ENCODE results near the gene MLXIP. TPM values are rescaled to one million over a fixed set of nuclear protein-coding genes. Genes with fewer than 3 reads are reported as not detected.

Gene MLXIP
- total RNA-seq, 6 experiments from 2014 or later = 13.9 to 45.9 (median 16.6) TPM

DNA sequence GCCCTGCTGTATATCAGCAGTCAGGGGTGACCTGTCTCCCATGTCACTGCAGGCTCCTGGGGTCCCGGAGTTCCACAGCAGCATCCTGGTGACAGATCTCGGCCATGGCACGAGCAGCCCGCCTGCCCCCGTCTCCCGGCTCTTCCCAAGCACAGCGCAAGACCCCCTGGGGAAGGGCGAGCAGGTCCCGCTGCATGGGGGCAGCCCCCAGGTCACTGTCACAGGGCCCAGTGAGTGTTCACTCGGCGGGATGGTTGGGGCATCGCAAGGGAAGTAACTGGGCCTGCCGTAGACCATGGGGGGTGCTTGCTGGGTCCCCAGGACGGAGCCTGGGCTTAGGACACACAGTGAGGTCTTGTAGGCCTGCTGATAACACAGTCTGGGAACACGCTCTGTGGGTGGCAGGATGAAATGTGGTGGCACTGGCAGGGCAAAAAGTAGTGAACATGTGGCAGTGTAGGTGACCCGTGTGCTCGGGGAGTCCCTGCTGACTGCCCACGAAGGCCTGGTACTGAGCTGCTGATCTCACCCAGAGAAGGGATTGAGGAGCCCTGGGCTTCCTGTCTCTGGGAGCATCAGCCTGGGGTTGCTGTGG lies 57.0 kb downstream of the MLXIP start:
- H3K27me3 ChIP-seq = no peaks in the 10 kb centered on the region
- TF ChIP-seq, protein P1, sequence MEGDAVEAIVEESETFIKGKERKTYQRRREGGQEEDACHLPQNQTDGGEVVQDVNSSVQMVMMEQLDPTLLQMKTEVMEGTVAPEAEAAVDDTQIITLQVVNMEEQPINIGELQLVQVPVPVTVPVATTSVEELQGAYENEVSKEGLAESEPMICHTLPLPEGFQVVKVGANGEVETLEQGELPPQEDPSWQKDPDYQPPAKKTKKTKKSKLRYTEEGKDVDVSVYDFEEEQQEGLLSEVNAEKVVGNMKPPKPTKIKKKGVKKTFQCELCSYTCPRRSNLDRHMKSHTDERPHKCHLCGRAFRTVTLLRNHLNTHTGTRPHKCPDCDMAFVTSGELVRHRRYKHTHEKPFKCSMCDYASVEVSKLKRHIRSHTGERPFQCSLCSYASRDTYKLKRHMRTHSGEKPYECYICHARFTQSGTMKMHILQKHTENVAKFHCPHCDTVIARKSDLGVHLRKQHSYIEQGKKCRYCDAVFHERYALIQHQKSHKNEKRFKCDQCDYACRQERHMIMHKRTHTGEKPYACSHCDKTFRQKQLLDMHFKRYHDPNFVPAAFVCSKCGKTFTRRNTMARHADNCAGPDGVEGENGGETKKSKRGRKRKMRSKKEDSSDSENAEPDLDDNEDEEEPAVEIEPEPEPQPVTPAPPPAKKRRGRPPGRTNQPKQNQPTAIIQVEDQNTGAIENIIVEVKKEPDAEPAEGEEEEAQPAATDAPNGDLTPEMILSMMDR (IDR thresholded peaks at IDR 0.05) = no peak
- TF ChIP-seq POLR2A (IDR thresholded peaks at IDR 0.05) = no peak
- WGBS (ENCODE audit: insufficient coverage, low coverage, low lambda C conversion rate, missing lambda C conversion rate) = 100% methylated on average over 1 of the region's 18 CpGs
- DNase-seq (no peak), ATAC-seq (no peak)
- peaks cover 0 to 11% (median 3%) of the 10 kb centered on the region in 4 donors for H3K4me1 ChIP-seq
- H3K36me3 ChIP-seq = peaks cover 0 to 13% (median 9%) of the 10 kb centered on the region in 4 donors
- no peak overlapping the region for H3K27ac ChIP-seq
- no peaks in the 10 kb centered on the region for H3K9me3 ChIP-seq
- intact Hi-C loops (cut with DNase I) = loop anchor here in 1 of 2 donors (5.0 kb wide), 1 partner anchor 62 kb away; no protein-coding TSS in a partner anchor
- no peak overlapping the region for H3K4me3 ChIP-seq

DNA sequence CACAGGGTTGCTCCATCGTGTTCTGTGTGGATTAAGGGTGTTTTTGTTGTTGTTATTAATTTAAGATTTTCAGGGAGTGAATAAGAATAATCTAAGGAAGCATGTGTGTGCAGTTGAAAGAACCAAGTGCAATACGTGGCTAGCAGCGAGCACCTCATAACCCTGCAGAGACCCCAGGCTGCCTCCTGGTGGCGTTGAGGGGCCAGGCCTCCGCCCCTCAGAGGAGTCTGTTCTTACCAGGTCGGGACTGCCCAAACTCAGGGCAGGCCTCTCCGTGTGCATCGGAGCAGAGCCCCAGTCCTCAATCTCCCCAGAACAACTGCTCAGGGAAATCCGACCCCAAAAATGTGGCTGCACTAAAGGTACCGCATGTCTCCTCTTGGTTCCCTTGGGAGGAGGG lies 58.7 kb downstream of the MLXIP start:
- no peak for DNase-seq
- TF ChIP-seq, protein P1 (IDR thresholded peaks at IDR 0.05) = no peak
- no peak for TF ChIP-seq POLR2A (IDR thresholded peaks at IDR 0.05)
- no peaks in the 10 kb centered on the region for H3K9me3 ChIP-seq
- H3K4me3 ChIP-seq = no peak overlapping the region
- intact Hi-C loops (cut with DNase I) = loop anchor here in 1 of 2 donors (5.0 kb wide), 1 partner anchor 60 kb away; no protein-coding TSS in a partner anchor
- ATAC-seq = no peak
- 61% methylated on average over 2 of the region's 10 CpGs for WGBS (ENCODE audit: insufficient coverage, low coverage, low lambda C conversion rate, missing lambda C conversion rate)
- H3K27me3 ChIP-seq = no peaks in the 10 kb centered on the region
- H3K36me3 ChIP-seq = peaks cover 6 to 22% (median 12%) of the 10 kb centered on the region in 4 donors
- H3K27ac ChIP-seq = no peak overlapping the region
- peaks cover 0 to 11% (median 3%) of the 10 kb centered on the region in 4 donors for H3K4me1 ChIP-seq

DNA sequence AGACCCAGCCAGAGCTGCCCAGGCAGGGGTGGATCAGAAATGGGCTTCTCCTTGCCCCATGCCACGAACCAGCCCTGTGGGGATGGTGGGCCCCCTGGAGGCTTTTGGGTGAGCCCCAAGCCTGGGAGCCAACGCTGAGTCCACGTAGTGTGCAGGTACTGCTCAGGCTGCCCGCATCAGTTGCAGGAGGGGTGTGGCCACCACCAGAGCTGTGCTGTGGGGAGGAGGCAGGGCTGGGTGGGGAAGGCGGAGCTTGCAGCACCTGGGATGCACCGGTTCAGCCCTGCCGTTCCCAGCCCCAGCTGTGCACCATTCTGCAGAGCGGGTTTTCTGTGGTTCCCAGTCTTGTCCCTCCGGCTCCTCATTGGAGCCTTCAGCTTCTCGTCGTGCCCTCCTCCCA lies 59.1 kb downstream of the MLXIP start:
- no peak for DNase-seq
- no peaks in the 10 kb centered on the region for H3K27me3 ChIP-seq
- H3K4me3 ChIP-seq = no peak overlapping the region
- no CpG with 5 or more reads among the region's 11 CpGs for WGBS (ENCODE audit: insufficient coverage, low coverage, low lambda C conversion rate, missing lambda C conversion rate)
- TF ChIP-seq POLR2A (IDR thresholded peaks at IDR 0.05) = no peak
- intact Hi-C loops (cut with DNase I) = loop anchor here in 1 of 2 donors (5.0 kb wide), 1 partner anchor 60 kb away; no protein-coding TSS in a partner anchor
- peak in 2 of 4 donors; percentile 4 to 18 for ATAC-seq
- H3K9me3 ChIP-seq = no peaks in the 10 kb centered on the region
- H3K4me1 ChIP-seq = peaks cover 0 to 7% (median 3%) of the 10 kb centered on the region in 4 donors
- H3K27ac ChIP-seq = no peak overlapping the region
- peaks cover 6 to 26% (median 14%) of the 10 kb centered on the region in 4 donors for H3K36me3 ChIP-seq

DNA sequence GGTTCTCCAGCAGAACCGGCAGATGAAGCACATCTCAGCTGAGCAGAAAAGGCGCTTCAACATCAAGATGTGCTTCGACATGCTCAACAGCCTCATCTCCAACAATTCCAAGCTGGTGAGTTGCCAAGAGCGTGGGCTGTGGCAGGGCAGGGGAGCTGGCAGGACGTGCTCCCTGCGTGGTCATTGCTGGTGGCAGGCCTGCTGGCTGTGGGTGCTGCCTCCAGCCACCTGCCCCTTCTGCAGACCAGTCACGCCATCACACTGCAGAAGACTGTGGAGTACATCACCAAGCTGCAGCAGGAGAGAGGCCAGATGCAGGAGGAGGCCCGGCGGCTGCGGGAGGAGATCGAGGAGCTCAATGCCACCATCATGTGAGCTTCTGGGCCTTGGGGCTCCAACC lies 59.6 kb downstream of the MLXIP start:
- intact Hi-C loops (cut with DNase I) = loop anchor here in 1 of 2 donors (5.0 kb wide), 1 partner anchor 59 kb away; no protein-coding TSS in a partner anchor
- peaks cover 9 to 28% (median 14%) of the 10 kb centered on the region in 4 donors for H3K36me3 ChIP-seq
- no peak overlapping the region for H3K4me3 ChIP-seq
- no peak overlapping the region for H3K27ac ChIP-seq
- peaks cover 0 to 2% (median under 1%) of the 10 kb centered on the region in 4 donors for H3K4me1 ChIP-seq
- no peak for DNase-seq
- TF ChIP-seq, protein P1 (IDR thresholded peaks at IDR 0.05) = no peak
- no peak for TF ChIP-seq POLR2A (IDR thresholded peaks at IDR 0.05)
- H3K27me3 ChIP-seq = no peaks in the 10 kb centered on the region
- H3K9me3 ChIP-seq = no peaks in the 10 kb centered on the region
- no peak for ATAC-seq
- 47% methylated on average over 3 of the region's 11 CpGs for WGBS (ENCODE audit: insufficient coverage, low coverage, low lambda C conversion rate, missing lambda C conversion rate)

DNA sequence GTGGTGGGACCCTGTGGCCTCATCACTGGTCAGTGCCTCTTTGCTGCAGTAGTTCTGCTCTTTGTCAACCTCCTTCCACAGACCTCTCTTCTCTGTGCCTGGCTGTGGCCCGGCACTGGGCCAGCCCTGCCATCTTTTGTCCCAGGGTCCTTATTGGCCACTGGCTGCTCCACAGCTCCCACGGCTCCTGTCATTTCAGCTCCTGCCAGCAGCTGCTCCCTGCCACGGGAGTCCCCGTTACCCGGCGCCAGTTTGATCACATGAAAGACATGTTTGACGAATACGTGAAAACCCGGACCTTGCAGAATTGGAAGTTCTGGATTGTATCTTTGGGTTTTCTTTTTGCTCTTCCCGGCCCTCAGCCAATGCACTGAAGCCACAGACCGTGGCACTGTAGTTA lies 60.1 kb downstream of the MLXIP start:
- intact Hi-C loops (cut with DNase I) = loop anchor here in 1 of 2 donors (5.0 kb wide), 1 partner anchor 59 kb away; no protein-coding TSS in a partner anchor
- no peaks in the 10 kb centered on the region for H3K9me3 ChIP-seq
- no peak for TF ChIP-seq POLR2A (IDR thresholded peaks at IDR 0.05)
- TF ChIP-seq, protein P1 (IDR thresholded peaks at IDR 0.05) = no peak
- ATAC-seq (no peak), DNase-seq (no peak)
- no peak overlapping the region for H3K27ac ChIP-seq
- H3K4me1 ChIP-seq = no peaks in the 10 kb centered on the region
- WGBS (ENCODE audit: insufficient coverage, low coverage, low lambda C conversion rate, missing lambda C conversion rate) = 73% methylated on average over 2 of the region's 11 CpGs
- no peak overlapping the region for H3K4me3 ChIP-seq
- H3K36me3 ChIP-seq = peaks cover 9 to 28% (median 14%) of the 10 kb centered on the region in 4 donors
- H3K27me3 ChIP-seq = no peaks in the 10 kb centered on the region

Measured in right lobe of liver (tissue), 6 donors.